ENCODE results near the gene PDE6B. TPM values are rescaled to one million over a fixed set of nuclear protein-coding genes. Genes with fewer than 3 reads are reported as not detected.

PDE6B gene
- total RNA-seq: 10 to 100 TPM; 11.4 to 13.9 TPM

DNA sequence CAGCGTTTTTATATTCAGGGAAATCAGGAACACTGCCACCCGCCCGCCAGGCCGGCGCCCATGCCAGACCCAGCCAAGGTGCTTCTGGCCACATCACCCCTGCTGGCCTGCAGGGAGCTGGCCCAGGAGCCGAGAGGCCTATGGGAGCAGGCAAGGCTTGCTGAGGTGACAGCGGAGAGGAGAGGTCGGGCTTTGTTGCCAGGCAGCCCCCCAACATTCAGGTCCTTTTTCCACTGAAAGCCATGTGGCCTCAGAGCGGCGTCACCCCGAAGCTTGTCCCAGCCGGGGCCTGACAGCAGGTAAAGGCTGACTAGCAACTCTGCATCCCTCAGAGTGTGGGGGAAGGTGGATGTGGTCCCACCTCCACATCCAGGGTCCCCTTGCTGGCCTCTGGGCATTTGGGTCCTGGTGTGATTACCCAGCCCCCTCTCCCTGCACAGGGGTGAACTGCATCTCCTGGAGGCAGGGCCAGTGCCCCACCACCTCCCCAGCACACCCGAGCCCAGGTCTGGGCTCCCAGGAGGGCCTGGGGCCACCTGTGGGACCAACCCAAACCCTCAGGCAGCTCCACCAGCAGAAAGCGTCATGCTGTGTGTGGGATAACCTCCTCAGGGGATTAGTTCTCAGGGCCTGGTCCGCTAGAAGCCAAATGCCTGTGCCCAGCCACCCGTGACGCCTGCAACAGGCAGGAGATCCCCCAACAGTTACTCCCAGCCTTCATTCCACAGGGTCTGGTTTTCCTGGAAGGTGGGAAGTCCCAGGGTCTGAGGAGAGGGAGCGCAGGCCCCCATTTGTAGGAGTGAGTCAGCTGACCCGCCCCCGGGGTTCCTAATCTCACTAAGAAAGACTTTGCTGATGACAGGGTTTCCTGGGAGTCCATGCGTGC lies at the start of gene PDE6B:
Gene PDE6B (plus strand): TSS at position 869 of the 886 bp plus-strand sequence. CDS start 54 bp downstream, outside the sequence.
- no peak within 1 kb of the TSS for H3K27ac Mint-ChIP-seq
- H3K9me3 Mint-ChIP-seq: peaks cover 2% of the 10 kb centered on the region
- H3K36me3 Mint-ChIP-seq (ENCODE audit: low read depth): no peaks in the 10 kb centered on the region
- CTCF ChIA-PET: no interaction called here
- POLR2A ChIA-PET: no interaction called here
- DNase-seq (no peak), ATAC-seq (no peak)
- peaks cover 10% of the 10 kb centered on the region for H3K27me3 Mint-ChIP-seq
- intact Hi-C loops (cut with micrococcal nuclease): no loop called here
- TF ChIP-seq, protein P1, sequence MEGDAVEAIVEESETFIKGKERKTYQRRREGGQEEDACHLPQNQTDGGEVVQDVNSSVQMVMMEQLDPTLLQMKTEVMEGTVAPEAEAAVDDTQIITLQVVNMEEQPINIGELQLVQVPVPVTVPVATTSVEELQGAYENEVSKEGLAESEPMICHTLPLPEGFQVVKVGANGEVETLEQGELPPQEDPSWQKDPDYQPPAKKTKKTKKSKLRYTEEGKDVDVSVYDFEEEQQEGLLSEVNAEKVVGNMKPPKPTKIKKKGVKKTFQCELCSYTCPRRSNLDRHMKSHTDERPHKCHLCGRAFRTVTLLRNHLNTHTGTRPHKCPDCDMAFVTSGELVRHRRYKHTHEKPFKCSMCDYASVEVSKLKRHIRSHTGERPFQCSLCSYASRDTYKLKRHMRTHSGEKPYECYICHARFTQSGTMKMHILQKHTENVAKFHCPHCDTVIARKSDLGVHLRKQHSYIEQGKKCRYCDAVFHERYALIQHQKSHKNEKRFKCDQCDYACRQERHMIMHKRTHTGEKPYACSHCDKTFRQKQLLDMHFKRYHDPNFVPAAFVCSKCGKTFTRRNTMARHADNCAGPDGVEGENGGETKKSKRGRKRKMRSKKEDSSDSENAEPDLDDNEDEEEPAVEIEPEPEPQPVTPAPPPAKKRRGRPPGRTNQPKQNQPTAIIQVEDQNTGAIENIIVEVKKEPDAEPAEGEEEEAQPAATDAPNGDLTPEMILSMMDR (IDR thresholded peaks at IDR 0.05): no peak
- no peaks in the 10 kb centered on the region for H3K4me1 Mint-ChIP-seq (ENCODE audit: low read depth)
- no peak within 1 kb of the TSS for H3K4me3 Mint-ChIP-seq

DNA sequence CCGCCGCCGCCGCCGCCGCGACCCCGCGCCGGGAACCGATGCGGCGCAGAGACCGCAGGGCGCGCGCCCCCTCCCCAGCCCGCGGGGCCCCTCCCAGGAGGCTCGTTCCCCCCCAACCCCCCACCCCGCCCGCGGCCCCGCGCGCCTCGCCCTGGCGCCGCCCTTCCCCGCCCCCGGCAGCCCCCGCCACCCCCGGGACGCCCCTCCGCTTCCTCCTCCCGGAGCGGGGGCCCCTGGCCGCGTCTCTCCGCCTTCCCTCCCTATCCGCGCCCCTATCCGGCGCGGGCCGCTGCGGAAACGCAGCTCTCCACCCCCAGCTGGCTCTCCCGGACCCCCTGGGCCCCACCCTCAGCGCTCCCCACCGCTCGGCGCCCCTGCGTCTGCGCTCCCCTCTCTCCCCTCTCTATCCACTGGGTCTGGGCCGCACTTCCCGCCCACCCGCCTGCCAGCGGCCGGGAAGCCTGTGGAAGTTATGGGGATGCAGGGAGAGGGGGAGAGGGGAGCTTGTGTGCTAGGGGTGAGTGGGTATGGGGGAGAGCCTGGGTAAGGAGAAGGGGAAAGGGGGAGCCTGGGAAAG lies 49.0 kb upstream of the PDE6B start, which contains the start of gene TMEM271:
Gene TMEM271 (minus strand): TSS at position 51 of the 577 bp plus-strand sequence. CDS start 233 bp downstream, outside the sequence.
- CTCF ChIA-PET: no interaction called here
- no peak for DNase-seq
- Mint-ChIP-seq H3K36me3 (ENCODE audit: low read depth) (no peaks in the 10 kb centered on the region), H3K27ac (no peak within 1 kb of the TSS), H3K27me3 (peaks cover 59% of the 10 kb centered on the region), H3K9me3 (no peaks in the 10 kb centered on the region), H3K4me3 (peak within 1 kb of the TSS; percentile 32), H3K4me1 (ENCODE audit: low read depth) (peaks cover 4% of the 10 kb centered on the region)
- TF ChIP-seq, protein P1 (IDR thresholded peaks at IDR 0.05): no peak
- POLR2A ChIA-PET: interaction anchor here (0.8 to 1.1 kb wide), 2 partner anchors 11 to 681 kb away, joined by 3 read pairs; no protein-coding TSS in a partner anchor
- intact Hi-C loops (cut with micrococcal nuclease): no loop called here
- no peak for ATAC-seq

DNA sequence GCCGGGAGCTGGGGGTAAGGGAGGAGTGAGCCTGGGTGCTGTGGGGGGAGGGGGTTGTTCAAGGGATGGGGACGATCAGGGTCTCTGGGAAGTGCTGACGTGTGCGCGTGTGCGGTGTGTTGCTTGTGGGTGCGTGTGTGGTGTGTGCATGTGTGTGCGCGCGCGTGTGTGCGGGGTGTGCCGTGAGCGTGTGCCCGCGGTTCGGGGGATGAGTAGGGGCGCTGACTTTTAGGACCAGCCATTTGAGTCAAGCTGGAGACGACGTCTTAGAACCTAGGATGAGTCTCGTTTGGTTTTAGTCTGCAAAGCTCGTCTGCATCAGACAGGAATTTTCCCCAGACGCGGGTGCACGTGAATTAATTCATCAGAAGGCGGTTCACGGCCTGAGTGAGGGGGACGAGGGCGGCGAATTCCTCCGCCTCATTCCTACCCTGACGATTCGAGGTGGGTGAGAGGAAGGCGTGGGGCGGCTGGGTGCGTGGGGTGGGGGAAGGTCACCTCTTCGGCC lies 48.3 kb upstream of the PDE6B start:
- TF ChIP-seq, protein P1 (IDR thresholded peaks at IDR 0.05): no peak
- no peaks in the 10 kb centered on the region for H3K9me3 Mint-ChIP-seq
- POLR2A ChIA-PET: interaction anchor here (0.8 to 1.1 kb wide), 2 partner anchors 10 to 680 kb away, joined by 3 read pairs; no protein-coding TSS in a partner anchor
- intact Hi-C loops (cut with micrococcal nuclease): no loop called here
- H3K27ac Mint-ChIP-seq: no peak overlapping the region
- no peak for DNase-seq
- peak overlapping the region; percentile 32 for H3K4me3 Mint-ChIP-seq
- no peak for ATAC-seq
- peaks cover 58% of the 10 kb centered on the region for H3K27me3 Mint-ChIP-seq
- H3K4me1 Mint-ChIP-seq (ENCODE audit: low read depth): peaks cover 4% of the 10 kb centered on the region
- CTCF ChIA-PET: no interaction called here
- no peaks in the 10 kb centered on the region for H3K36me3 Mint-ChIP-seq (ENCODE audit: low read depth)

DNA sequence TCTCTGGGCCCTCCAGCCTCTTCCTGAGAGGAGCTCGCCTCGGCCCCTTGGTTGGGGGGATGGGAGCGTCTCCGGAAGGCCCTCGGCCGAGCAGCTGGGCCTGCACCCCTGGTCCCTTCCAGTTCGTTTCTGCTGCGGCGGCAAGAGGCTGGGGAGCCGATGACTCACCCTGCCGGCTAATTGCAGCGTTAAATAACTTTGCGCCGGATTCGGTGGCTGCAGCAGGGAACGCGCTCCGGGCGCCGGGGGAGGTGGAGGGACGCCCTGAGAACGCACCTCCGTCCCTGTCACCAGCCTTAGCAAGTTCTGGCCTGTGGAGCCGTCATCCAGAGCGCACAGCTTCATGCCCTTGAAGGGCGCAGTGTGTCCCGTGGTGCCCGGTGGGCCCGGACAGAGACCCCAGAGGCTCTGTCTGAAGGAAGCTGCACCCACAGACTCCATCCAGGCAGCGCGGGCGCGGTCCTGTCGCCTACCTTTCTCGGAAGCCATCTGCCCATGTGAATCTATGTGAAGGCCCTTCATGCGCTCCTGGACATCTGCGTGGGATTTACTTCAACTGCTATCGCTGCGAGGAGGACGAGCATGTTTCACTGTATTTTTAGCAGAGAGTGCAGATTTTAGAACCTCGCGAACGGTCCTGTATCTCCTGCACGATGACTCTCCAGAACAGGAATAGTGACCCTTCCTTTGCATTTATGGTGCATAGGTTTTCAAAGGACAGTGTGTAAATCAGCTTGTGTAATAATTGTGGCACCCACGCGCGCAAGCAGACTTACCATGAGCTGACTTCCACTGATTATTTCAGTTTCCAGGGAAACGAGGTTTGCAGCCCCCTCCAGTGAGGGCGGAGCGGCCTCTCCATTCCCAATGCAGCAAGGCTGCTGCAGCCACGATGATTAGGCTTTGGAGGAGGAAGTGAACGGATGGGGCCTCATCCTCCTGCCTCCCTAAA lies 47.6 kb upstream of the PDE6B start:
- intact Hi-C loops (cut with micrococcal nuclease): no loop called here
- ATAC-seq: peak; percentile 48
- Mint-ChIP-seq H3K36me3 (ENCODE audit: low read depth) (no peaks in the 10 kb centered on the region), H3K9me3 (no peaks in the 10 kb centered on the region), H3K27ac (no peak overlapping the region), H3K27me3 (peaks cover 53% of the 10 kb centered on the region), H3K4me3 (no peak overlapping the region), H3K4me1 (ENCODE audit: low read depth) (peaks cover 4% of the 10 kb centered on the region)
- CTCF ChIA-PET: no interaction called here
- DNase-seq: peak; percentile 61
- TF ChIP-seq, protein P1 (IDR thresholded peaks at IDR 0.05): no peak
- POLR2A ChIA-PET: interaction anchor here (0.8 to 1.1 kb wide), 2 partner anchors 9 to 679 kb away, joined by 3 read pairs; no protein-coding TSS in a partner anchor
